ENCODE measurements around the gene C1orf21.

Gene C1orf21

DNA sequence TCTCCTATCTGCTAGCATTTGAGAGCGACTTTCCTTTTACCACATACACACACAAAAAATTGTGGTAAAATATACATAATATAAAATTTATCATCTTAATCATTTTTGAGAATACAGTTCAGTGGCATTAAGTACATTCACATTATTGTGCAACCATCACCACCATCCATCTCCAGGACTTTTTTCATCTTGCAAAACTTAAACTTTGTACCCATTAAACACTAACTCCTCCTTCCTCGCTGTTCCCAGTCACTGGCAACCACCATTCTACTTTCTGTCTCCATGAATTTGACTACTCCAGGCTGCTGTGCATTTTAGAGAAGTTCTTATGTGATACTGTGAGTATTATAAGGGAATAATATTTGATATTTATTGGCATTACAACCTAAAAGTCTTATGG, 181.3 kb downstream of the C1orf21 start:
- Histone ChIP-seq H3K36me3 (ENCODE audit: insufficient read depth, low read length) (no peaks in the 10 kb centered on the region), H3K4me2 (ENCODE audit: low read length) (no peak overlapping the region), H3K4me3 (ENCODE audit: low read length) (no peak overlapping the region), H3K9me3 (replicated peaks; ENCODE audit: low read length) (no peaks in the 10 kb centered on the region), H3K27me3 (ENCODE audit: control insufficient read depth, insufficient read depth, low read length) (no peaks in the 10 kb centered on the region), H3K4me1 (ENCODE audit: control insufficient read depth, insufficient read depth, low read length) (no peaks in the 10 kb centered on the region), H3K9ac (ENCODE audit: low read depth, low read length) (no peak overlapping the region)

DNA sequence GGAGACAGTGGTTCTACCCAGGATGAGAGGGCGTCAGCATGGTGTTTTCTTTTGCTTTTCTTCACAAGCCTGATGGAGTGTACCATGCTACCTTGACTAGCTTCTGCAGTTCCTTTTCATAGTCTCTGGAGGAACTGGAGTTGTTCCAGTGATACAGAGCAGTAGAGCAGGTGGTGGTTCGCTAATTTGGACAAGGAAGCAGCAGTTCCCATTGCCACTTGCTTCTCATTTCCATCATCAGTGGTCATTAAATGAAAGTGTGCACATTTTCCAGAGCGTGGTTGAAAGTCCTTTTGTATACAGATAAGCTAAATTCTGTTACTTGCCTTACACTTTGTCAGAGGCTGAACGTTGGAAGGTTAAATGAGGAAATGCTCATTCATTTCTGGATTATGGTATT, 182.3 kb downstream of the C1orf21 start:
- H3K4me1 ChIP-seq (ENCODE audit: control insufficient read depth, insufficient read depth, low read length): no peaks in the 10 kb centered on the region
- no peaks in the 10 kb centered on the region for H3K9me3 ChIP-seq (replicated peaks; ENCODE audit: low read length)
- no peak overlapping the region for H3K9ac ChIP-seq (ENCODE audit: low read depth, low read length)
- no peaks in the 10 kb centered on the region for H3K36me3 ChIP-seq (ENCODE audit: insufficient read depth, low read length)
- no peaks in the 10 kb centered on the region for H3K27me3 ChIP-seq (ENCODE audit: control insufficient read depth, insufficient read depth, low read length)
- no peak overlapping the region for H3K4me2 ChIP-seq (ENCODE audit: low read length)
- H3K4me3 ChIP-seq (ENCODE audit: low read length): no peak overlapping the region

DNA sequence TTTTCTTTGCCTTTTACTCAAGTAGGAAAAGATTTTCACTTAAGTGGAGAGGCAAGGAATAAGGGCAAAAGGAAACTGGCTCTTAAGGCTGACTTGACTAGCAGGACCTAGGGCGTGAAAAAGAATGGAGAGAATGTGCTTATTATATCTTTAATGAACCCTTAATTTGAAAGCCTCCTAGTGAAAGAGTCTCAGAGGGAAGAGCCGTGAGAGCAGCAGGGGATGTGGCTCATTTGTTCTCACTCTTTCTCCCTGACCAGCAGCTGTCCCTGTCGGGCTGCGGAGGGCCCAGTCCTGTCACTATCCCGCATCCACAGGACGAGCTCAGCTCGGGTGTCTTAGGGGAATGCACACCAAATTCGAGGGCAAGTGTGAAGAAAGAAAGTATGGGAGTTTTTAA, 187.8 kb downstream of the C1orf21 start:
- Histone ChIP-seq H3K27me3 (ENCODE audit: control insufficient read depth, insufficient read depth, low read length) (no peaks in the 10 kb centered on the region), H3K4me2 (ENCODE audit: low read length) (peak overlapping the region; percentile 34), H3K4me1 (ENCODE audit: control insufficient read depth, insufficient read depth, low read length) (no peaks in the 10 kb centered on the region), H3K9ac (ENCODE audit: low read depth, low read length) (no peak overlapping the region), H3K4me3 (ENCODE audit: low read length) (no peak overlapping the region), H3K9me3 (replicated peaks; ENCODE audit: low read length) (no peaks in the 10 kb centered on the region), H3K36me3 (ENCODE audit: insufficient read depth, low read length) (no peaks in the 10 kb centered on the region)

DNA sequence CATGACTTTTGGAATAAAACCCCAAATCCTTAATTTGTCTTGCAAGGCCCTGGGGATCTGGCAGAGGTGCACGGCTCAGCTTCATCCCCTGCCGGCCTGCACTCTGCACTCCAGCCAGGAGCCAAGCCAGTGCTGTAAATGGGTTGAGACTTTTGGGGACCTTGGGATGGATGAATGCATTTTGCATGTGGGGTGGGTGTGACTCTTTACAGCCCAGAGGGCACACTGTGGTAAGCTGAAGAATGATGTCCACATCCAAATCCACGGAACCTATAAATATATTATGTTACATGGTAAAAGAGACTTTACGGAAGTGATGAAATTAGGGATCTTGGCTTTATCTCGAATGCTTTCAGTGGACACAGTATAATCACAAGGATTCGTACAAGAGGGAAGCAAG, 190.0 kb downstream of the C1orf21 start:
- H3K4me3 ChIP-seq (ENCODE audit: low read length): no peak overlapping the region
- H3K9me3 ChIP-seq (replicated peaks; ENCODE audit: low read length): peaks cover 2% of the 10 kb centered on the region

DNA sequence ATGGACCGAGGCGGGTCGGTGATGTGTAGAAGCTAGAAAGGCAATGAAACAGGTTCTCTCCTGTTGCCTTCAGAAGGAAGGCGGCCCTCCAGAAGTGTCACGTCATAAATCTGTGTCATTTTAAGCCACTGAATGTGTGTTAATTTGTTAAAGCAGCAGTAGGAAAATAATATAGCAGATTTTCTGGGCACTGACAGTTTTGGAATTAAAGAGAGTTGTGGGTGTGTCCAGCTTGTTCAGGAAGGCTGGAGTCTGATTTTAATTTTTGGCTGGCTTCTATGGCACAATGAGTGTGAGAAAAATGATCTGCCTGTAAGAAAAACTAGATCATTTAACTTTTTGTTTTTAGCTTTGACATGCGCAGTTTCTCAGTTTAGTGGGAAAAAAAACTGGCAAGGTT, 190.5 kb downstream of the C1orf21 start:
- Histone ChIP-seq H3K36me3 (ENCODE audit: insufficient read depth, low read length) (no peaks in the 10 kb centered on the region), H3K4me2 (ENCODE audit: low read length) (peak overlapping the region; percentile 0), H3K27me3 (ENCODE audit: control insufficient read depth, insufficient read depth, low read length) (no peaks in the 10 kb centered on the region), H3K9ac (ENCODE audit: low read depth, low read length) (no peak overlapping the region), H3K9me3 (replicated peaks; ENCODE audit: low read length) (peaks cover 2% of the 10 kb centered on the region), H3K4me1 (ENCODE audit: control insufficient read depth, insufficient read depth, low read length) (no peaks in the 10 kb centered on the region), H3K4me3 (ENCODE audit: low read length) (no peak overlapping the region)

More for the DNA sequence above, 190.0 kb downstream of the C1orf21 start:
- Histone ChIP-seq H3K4me2 (ENCODE audit: low read length) (no peak overlapping the region), H3K9ac (ENCODE audit: low read depth, low read length) (no peak overlapping the region), H3K27me3 (ENCODE audit: control insufficient read depth, insufficient read depth, low read length) (no peaks in the 10 kb centered on the region), H3K36me3 (ENCODE audit: insufficient read depth, low read length) (no peaks in the 10 kb centered on the region), H3K4me1 (ENCODE audit: control insufficient read depth, insufficient read depth, low read length) (no peaks in the 10 kb centered on the region)

DNA sequence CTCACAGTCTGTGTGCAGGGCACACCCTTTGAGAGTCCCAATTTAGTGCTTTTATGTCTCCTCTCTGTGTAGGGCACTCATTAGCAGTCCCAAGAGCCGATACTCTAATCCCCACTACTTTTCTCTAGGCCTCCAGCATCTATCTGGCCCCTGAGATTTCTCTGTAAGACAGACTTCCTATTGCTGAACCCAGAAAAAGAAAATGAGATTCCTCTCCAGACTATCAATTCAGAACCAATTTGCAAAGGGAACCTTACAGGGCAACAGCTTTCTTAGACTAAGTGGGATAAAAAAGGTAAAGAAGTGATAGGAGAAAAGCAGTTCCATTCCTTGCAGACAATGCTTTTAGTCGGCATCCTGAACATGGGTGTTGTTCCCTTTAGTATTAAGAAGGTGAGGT, 195.6 kb downstream of the C1orf21 start:
- H3K4me1 ChIP-seq (ENCODE audit: control insufficient read depth, insufficient read depth, low read length): no peaks in the 10 kb centered on the region
- H3K36me3 ChIP-seq (ENCODE audit: insufficient read depth, low read length): no peaks in the 10 kb centered on the region
- peaks cover 2% of the 10 kb centered on the region for H3K9me3 ChIP-seq (replicated peaks; ENCODE audit: low read length)
- no peaks in the 10 kb centered on the region for H3K27me3 ChIP-seq (ENCODE audit: control insufficient read depth, insufficient read depth, low read length)
- H3K9ac ChIP-seq (ENCODE audit: low read depth, low read length): no peak overlapping the region
- no peak overlapping the region for H3K4me2 ChIP-seq (ENCODE audit: low read length)
- H3K4me3 ChIP-seq (ENCODE audit: low read length): no peak overlapping the region

DNA sequence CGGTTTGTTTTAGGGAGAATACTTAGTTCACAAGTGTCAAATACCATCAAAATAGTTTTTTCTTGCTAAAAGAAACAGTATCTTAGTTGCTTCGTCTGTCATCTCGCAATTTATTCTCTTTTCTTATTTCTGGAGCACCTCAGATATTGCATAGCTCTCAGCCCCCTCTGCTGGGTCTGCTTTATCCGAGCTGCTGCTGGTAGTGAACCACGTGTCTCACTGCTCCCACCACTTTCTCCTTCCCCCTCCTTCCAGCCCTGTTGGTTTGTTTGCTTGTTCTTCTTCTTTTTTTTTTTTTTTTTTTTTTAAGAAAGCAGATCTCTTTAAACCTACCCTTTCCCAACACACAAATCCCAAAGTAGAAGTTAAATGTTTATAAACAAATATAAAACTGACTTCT, 197.0 kb downstream of the C1orf21 start:
- no peaks in the 10 kb centered on the region for H3K4me1 ChIP-seq (ENCODE audit: control insufficient read depth, insufficient read depth, low read length)
- H3K36me3 ChIP-seq (ENCODE audit: insufficient read depth, low read length): no peaks in the 10 kb centered on the region
- peaks cover 2% of the 10 kb centered on the region for H3K9me3 ChIP-seq (replicated peaks; ENCODE audit: low read length)
- no peak overlapping the region for H3K4me3 ChIP-seq (ENCODE audit: low read length)
- no peak overlapping the region for H3K4me2 ChIP-seq (ENCODE audit: low read length)
- H3K9ac ChIP-seq (ENCODE audit: low read depth, low read length): no peak overlapping the region
- H3K27me3 ChIP-seq (ENCODE audit: control insufficient read depth, insufficient read depth, low read length): no peaks in the 10 kb centered on the region

DNA sequence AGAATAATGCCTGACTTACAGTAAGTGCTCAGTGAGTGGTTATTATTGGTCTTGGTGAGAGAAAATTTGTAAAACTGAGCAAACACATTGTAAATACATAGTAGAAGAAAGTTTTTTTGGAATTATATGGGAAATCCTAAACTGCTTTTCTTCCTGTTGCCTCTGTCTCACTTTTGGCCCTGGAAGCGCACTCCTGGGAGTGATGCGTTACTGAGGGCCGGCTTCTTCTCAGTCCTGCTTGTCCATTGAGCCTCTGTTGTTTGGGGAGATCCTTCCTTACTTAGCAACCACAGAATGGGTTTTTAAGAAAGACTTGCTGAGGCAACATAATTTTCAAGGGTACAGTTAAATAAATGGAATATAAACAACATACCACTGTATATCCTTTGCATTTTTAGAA, 201.9 kb downstream of the C1orf21 start:
- Histone ChIP-seq H3K9me3 (replicated peaks; ENCODE audit: low read length) (no peaks in the 10 kb centered on the region), H3K4me3 (ENCODE audit: low read length) (no peak overlapping the region), H3K4me2 (ENCODE audit: low read length) (no peak overlapping the region), H3K4me1 (ENCODE audit: control insufficient read depth, insufficient read depth, low read length) (no peaks in the 10 kb centered on the region), H3K27me3 (ENCODE audit: control insufficient read depth, insufficient read depth, low read length) (no peaks in the 10 kb centered on the region), H3K36me3 (ENCODE audit: insufficient read depth, low read length) (no peaks in the 10 kb centered on the region), H3K9ac (ENCODE audit: low read depth, low read length) (no peak overlapping the region)

DNA sequence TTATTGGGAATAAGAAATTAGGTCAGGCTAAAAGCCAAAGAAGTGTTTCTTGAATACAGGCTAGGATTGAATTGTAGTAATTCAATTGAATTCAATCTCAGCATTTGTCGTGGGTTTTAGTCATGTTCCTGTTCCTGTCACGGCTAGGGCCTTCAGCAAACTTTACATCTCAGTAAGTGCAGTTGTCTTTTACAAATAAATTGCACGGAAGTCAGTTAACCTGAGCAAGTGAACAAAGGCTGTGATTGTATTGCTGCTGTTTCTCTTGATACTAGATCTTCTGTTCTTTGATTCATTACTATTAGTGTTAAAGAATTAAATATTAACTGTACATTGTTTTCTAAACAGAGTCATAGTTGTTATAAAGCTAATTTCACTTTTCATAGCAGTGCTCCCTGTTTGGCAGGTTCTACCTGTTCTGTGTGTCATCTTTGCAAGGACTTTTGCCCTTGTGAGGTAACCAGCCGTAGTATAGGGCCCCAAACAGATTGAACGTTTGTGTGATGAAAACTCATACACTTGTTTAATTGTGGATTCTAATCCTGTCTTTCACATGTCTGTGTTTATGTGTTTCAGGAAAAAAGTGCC, 203.4 kb downstream of the C1orf21 start:
- no peaks in the 10 kb centered on the region for H3K27me3 ChIP-seq (ENCODE audit: control insufficient read depth, insufficient read depth, low read length)
- H3K9me3 ChIP-seq (replicated peaks; ENCODE audit: low read length): no peaks in the 10 kb centered on the region
- no peak overlapping the region for H3K4me2 ChIP-seq (ENCODE audit: low read length)
- no peaks in the 10 kb centered on the region for H3K36me3 ChIP-seq (ENCODE audit: insufficient read depth, low read length)
- no peak overlapping the region for H3K4me3 ChIP-seq (ENCODE audit: low read length)
- H3K4me1 ChIP-seq (ENCODE audit: control insufficient read depth, insufficient read depth, low read length): peaks cover under 1% of the 10 kb centered on the region
- no peak overlapping the region for H3K9ac ChIP-seq (ENCODE audit: low read depth, low read length)

DNA sequence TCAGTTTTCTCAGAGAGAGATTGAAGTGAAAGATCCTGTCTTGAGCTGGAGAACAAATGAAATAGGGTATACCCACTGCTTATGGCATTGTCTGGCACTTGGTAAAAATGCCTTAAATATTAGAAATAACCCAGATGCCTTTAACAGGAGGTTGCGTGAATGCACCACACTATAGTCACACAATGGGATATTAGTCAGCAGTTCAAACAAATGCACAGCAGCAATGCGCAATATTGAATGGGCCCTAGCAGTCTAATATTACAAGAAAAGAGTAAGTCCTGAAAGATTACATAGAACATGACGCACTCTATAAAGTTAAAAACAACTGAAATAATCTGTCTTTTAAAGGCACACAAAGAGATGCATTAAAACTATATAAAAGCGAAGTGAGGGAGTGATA, 206.8 kb downstream of the C1orf21 start:
- Histone ChIP-seq H3K36me3 (ENCODE audit: insufficient read depth, low read length) (no peaks in the 10 kb centered on the region), H3K4me2 (ENCODE audit: low read length) (no peak overlapping the region)

DNA sequence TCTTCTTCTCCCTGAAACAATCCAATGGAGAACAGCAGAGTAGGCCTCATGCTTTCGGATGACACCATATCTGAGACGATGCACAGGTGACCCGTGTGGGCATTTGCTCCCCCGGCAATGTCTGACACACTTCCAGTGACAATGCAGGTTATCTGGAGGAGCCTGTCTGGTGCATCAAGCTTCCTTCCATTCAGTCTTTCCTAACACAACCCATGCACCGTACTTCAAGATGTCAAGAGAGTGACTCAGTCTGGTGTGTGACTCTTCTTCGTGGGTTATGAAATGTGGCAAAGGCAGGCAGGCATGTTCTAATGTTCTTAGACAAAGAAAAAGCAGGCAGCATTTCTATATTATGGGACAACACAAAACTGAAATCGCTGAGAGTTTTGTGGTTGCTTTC, 208.8 kb downstream of the C1orf21 start:
- Histone ChIP-seq H3K4me3 (ENCODE audit: low read length) (no peak overlapping the region), H3K9me3 (replicated peaks; ENCODE audit: low read length) (no peaks in the 10 kb centered on the region), H3K4me1 (ENCODE audit: control insufficient read depth, insufficient read depth, low read length) (peaks cover 13% of the 10 kb centered on the region), H3K4me2 (ENCODE audit: low read length) (no peak overlapping the region), H3K27me3 (ENCODE audit: control insufficient read depth, insufficient read depth, low read length) (no peaks in the 10 kb centered on the region), H3K36me3 (ENCODE audit: insufficient read depth, low read length) (no peaks in the 10 kb centered on the region), H3K9ac (ENCODE audit: low read depth, low read length) (no peak overlapping the region)

More for the DNA sequence above, 206.8 kb downstream of the C1orf21 start:
- Histone ChIP-seq H3K4me1 (ENCODE audit: control insufficient read depth, insufficient read depth, low read length) (peaks cover 13% of the 10 kb centered on the region), H3K4me3 (ENCODE audit: low read length) (no peak overlapping the region), H3K9ac (ENCODE audit: low read depth, low read length) (no peak overlapping the region), H3K9me3 (replicated peaks; ENCODE audit: low read length) (no peaks in the 10 kb centered on the region), H3K27me3 (ENCODE audit: control insufficient read depth, insufficient read depth, low read length) (no peaks in the 10 kb centered on the region)

DNA sequence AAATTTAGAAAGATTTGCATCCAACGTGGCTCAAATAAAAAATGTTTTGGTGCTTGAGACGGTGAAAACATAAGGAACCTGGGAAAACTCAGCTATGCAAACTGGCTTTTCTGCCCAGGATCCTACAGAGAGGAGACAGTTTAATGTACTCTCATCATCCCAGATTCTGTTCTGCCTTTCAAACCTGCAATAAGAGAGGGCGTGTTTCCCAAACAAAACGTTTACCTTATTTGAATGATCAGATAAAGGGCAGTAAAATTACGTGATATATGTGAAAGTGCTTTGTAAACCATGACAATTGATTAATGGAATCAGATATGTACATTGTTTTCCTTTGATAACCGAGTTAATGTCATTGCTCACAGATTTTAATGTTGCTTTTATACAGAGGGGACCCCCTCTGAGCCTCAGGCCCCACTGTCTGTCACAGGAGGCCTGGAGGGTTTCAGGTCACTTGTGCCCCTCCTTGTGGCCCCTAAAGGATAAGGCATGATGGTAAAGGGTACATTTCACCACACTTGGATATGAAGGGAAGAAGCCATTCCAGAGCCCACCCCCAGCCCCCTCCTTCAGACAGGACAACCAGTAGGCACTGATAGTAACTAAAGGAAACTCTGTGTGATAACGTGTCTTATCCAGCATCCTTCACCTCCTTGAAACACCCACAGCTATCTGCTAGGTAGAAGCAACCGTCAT, 210.3 kb downstream of the C1orf21 start:
- no peak overlapping the region for H3K9ac ChIP-seq (ENCODE audit: low read depth, low read length)

More for the DNA sequence above, 210.3 kb downstream of the C1orf21 start:
- H3K36me3 ChIP-seq (ENCODE audit: insufficient read depth, low read length): no peaks in the 10 kb centered on the region
- H3K9me3 ChIP-seq (replicated peaks; ENCODE audit: low read length): no peaks in the 10 kb centered on the region
- no peak overlapping the region for H3K4me3 ChIP-seq (ENCODE audit: low read length)
- H3K4me2 ChIP-seq (ENCODE audit: low read length): no peak overlapping the region
- H3K27me3 ChIP-seq (ENCODE audit: control insufficient read depth, insufficient read depth, low read length): no peaks in the 10 kb centered on the region
- peaks cover 13% of the 10 kb centered on the region for H3K4me1 ChIP-seq (ENCODE audit: control insufficient read depth, insufficient read depth, low read length)

All from skeletal muscle satellite cell (primary cell).